HEK293 (cell line): ENCODE data around the gene PLEKHH3.

ENCODE experiments used
- HOXA7 ChIP-seq: sonication (generic); formaldehyde crosslinking; IDR thresholded peaks from 2 replicates; pipeline ENCODE4 v1.8.1; 2022; ENCODE audit warnings: missing genetic modification reagents, borderline replicate concordance
- KLF17 ChIP-seq: fragments of 450-650 bp; formaldehyde crosslinking; IDR thresholded peaks from 2 replicates; pipeline ENCODE4 v1.5.1; 2016; ENCODE audit warnings: missing biosample characterization, missing genetic modification characterization
- KLF9 ChIP-seq: fragments of 450-650 bp; formaldehyde crosslinking; IDR thresholded peaks from 2 replicates; pipeline ENCODE4 v1.5.1; 2016; ENCODE audit warnings: missing biosample characterization, missing genetic modification characterization, low read depth
- MYNN ChIP-seq: fragments of 450-650 bp; formaldehyde crosslinking; IDR thresholded peaks from 2 replicates; pipeline ENCODE4 v1.5.1; 2016; ENCODE audit warnings: missing biosample characterization, missing genetic modification characterization, borderline replicate concordance
- MZF1 ChIP-seq: fragments of 450-650 bp; formaldehyde crosslinking; IDR thresholded peaks from 2 replicates; pipeline ENCODE4 v1.5.1; 2017; ENCODE audit warnings: missing biosample characterization, missing genetic modification characterization, borderline replicate concordance
- PRDM10 ChIP-seq: fragments of 450-650 bp; formaldehyde crosslinking; IDR thresholded peaks from 2 replicates; pipeline ENCODE4 v1.5.1; 2016; ENCODE audit warnings: missing biosample characterization, missing genetic modification characterization
- PRDM6 ChIP-seq: fragments of 450-650 bp; formaldehyde crosslinking; IDR thresholded peaks from 2 replicates; pipeline ENCODE4 v1.5.1; 2017; ENCODE audit warnings: missing biosample characterization, missing genetic modification characterization
- SP2 ChIP-seq: fragments of 450-650 bp; formaldehyde crosslinking; IDR thresholded peaks from 2 replicates; pipeline ENCODE4 v1.5.1; 2016; ENCODE audit warnings: missing biosample characterization, missing genetic modification characterization
- SP7 ChIP-seq: fragments of 450-650 bp; formaldehyde crosslinking; IDR thresholded peaks from 2 replicates; pipeline ENCODE4 v1.5.1; 2016; ENCODE audit warnings: missing biosample characterization, missing genetic modification characterization
- TSHZ1 ChIP-seq: fragments of 450-650 bp; formaldehyde crosslinking; IDR thresholded peaks from 2 replicates; pipeline ENCODE4 v1.5.1; 2016; ENCODE audit warnings: missing biosample characterization, missing genetic modification characterization, borderline replicate concordance
- WT1 ChIP-seq: fragments of 450-650 bp; formaldehyde crosslinking; IDR thresholded peaks from 2 replicates; pipeline ENCODE4 v1.5.1; 2016; ENCODE audit warnings: missing biosample characterization, missing genetic modification characterization
- ZBTB1 ChIP-seq: fragments of 450-650 bp; formaldehyde crosslinking; IDR thresholded peaks from 2 replicates; pipeline ENCODE4 v1.5.1; 2016; ENCODE audit warnings: missing biosample characterization, missing genetic modification characterization
- ZBTB17 ChIP-seq: fragments of 450-650 bp; formaldehyde crosslinking; IDR thresholded peaks from 2 replicates; pipeline ENCODE4 v1.5.1; 2016; ENCODE audit warnings: missing biosample characterization, missing genetic modification characterization
- ZNF10 ChIP-seq: fragments of 450-650 bp; formaldehyde crosslinking; IDR thresholded peaks from 2 replicates; pipeline ENCODE4 v1.5.1; 2017; ENCODE audit warnings: missing biosample characterization, missing genetic modification characterization
- ZNF138 ChIP-seq: fragments of 450-650 bp; formaldehyde crosslinking; IDR thresholded peaks from 2 replicates; pipeline ENCODE4 v1.5.1; 2016; ENCODE audit warnings: missing biosample characterization, missing genetic modification characterization, borderline replicate concordance
- ZNF202 ChIP-seq: fragments of 450-650 bp; formaldehyde crosslinking; IDR thresholded peaks from 2 replicates; pipeline ENCODE4 v1.5.1; 2016; ENCODE audit warnings: missing biosample characterization, missing genetic modification characterization, borderline replicate concordance
- ZNF221 ChIP-seq: fragments of 450-650 bp; formaldehyde crosslinking; IDR thresholded peaks from 2 replicates; pipeline ENCODE4 v1.5.1; 2017; ENCODE audit warnings: missing biosample characterization, missing genetic modification characterization, borderline replicate concordance
- ZNF335 ChIP-seq: fragments of 450-650 bp; formaldehyde crosslinking; conservative IDR thresholded peaks from 2 replicates; pipeline ENCODE4 v1.5.1; 2016; ENCODE audit warnings: missing biosample characterization, missing genetic modification characterization
- ZNF362 ChIP-seq: fragments of 450-650 bp; formaldehyde crosslinking; IDR thresholded peaks from 2 replicates; pipeline ENCODE4 v1.5.1; 2016; ENCODE audit warnings: missing biosample characterization, missing genetic modification characterization
- ZNF449 ChIP-seq: fragments of 450-650 bp; formaldehyde crosslinking; IDR thresholded peaks from 2 replicates; pipeline ENCODE4 v1.5.1; 2017; ENCODE audit warnings: missing biosample characterization, mild to moderate bottlenecking, missing genetic modification characterization, moderate library complexity
- ZNF473 ChIP-seq: fragments of 450-650 bp; formaldehyde crosslinking; IDR thresholded peaks from 2 replicates; pipeline ENCODE4 v1.5.1; 2017; ENCODE audit warnings: missing biosample characterization, missing genetic modification characterization
- ZNF548 ChIP-seq: fragments of 450-650 bp; formaldehyde crosslinking; IDR thresholded peaks from 2 replicates; pipeline ENCODE4 v1.5.1; 2016; ENCODE audit warnings: missing biosample characterization, missing genetic modification characterization
- ZNF596 ChIP-seq: fragments of 450-650 bp; IDR thresholded peaks from 2 replicates; pipeline ENCODE4 v1.5.0; 2018; ENCODE audit warnings: missing biosample characterization, mild to moderate bottlenecking, missing genetic modification characterization, moderate library complexity
- ZNF654 ChIP-seq: fragments of 450-650 bp; formaldehyde crosslinking; IDR thresholded peaks from 2 replicates; pipeline ENCODE4 v1.5.1; 2016; ENCODE audit warnings: low read depth, missing biosample characterization, missing genetic modification characterization
- ZNF670 ChIP-seq: fragments of 450-650 bp; formaldehyde crosslinking; IDR thresholded peaks from 2 replicates; pipeline ENCODE4 v1.5.1; 2016; ENCODE audit warnings: missing biosample characterization, missing genetic modification characterization, low read depth
- ZNF677 ChIP-seq: fragments of 450-650 bp; IDR thresholded peaks from 2 replicates; pipeline ENCODE4 v1.5.0; 2018; ENCODE audit warnings: missing biosample characterization, mild to moderate bottlenecking, missing genetic modification characterization, moderate library complexity
- ZNF785 ChIP-seq: fragments of 450-650 bp; formaldehyde crosslinking; IDR thresholded peaks from 2 replicates; pipeline ENCODE4 v1.5.1; 2016; ENCODE audit warnings: missing biosample characterization, missing genetic modification characterization

Gene PLEKHH3

GRCh38 chr17:42623732-42624596 is 52.8 kb downstream of the PLEKHH3 start (continued):
- TF ChIP-seq WT1 (tag by site-specific recombination) (no peak), ZNF362 (peak; percentile 67; the same call in 1 of the 2 replicates), MZF1 (tag by site-specific recombination) (no peak), SP7 (no peak), HOXA7 (CRISPR knock-in tag) (no peak), ZNF138 (tag by site-specific recombination) (no peak), ZBTB1 (no peak), KLF17 (no peak), PRDM6 (no peak), ZNF473 (no peak), ZNF335 (tag by site-specific recombination) (peak; percentile 29; the same call in 1 of the 2 replicates), ZNF10 (tag by site-specific recombination) (peak; percentile 96), ZNF785 (tag by site-specific recombination) (no peak), ZBTB17 (0 out of 2 replicates have a peak, but pooled peaks have one; percentile 11), ZNF670 (tag by site-specific recombination) (no peak), SP2 (no peak), ZNF596 (no peak), ZNF548 (tag by site-specific recombination) (no peak), ZNF654 (no peak), ZNF202 (tag by site-specific recombination) (no peak), MYNN (tag by site-specific recombination) (no peak), PRDM10 (tag by site-specific recombination) (0 out of 2 replicates have a peak, but pooled peaks have one; percentile 38), ZNF449 (tag by site-specific recombination) (no peak), TSHZ1 (tag by site-specific recombination) (no peak; the same call in 1 of the 2 replicates), ZNF677 (tag by site-specific recombination) (no peak), KLF9 (tag by site-specific recombination) (no peak), ZNF221 (tag by site-specific recombination) (no peak)
